Stimulated activated CD8-positive, alpha-beta memory T cell treated with anti-CD3 and anti-CD28 coated beads, Interleukin-4, amount 100 ng/mL, for 24 hours (primary cell): ENCODE measurements around the gene MRPS24.
"Not testable (repeated sequence)": the region's sequence is repeated elsewhere in the genome, so short reads cannot be mapped to it uniquely, and the experiment has no call there.

ENCODE experiments used
- DNase-seq: peaks from one replicate; pipeline ENCODE4 v3.0.0-alpha.2; 2020; ENCODE audit warnings: low read depth

The MRPS24 gene

GRCh38 chr7:43838201-43838658 is 31.1 kb downstream of the MRPS24 start:
- no peak for DNase-seq

GRCh38 chr7:43834463-43835251 is 34.7 kb downstream of the MRPS24 start:
- no peak for DNase-seq

GRCh38 chr7:43830917-43831316 is 38.4 kb downstream of the MRPS24 start:
- DNase-seq = not testable (repeated sequence)

- no peak for DNase-seq
These were observed 43.9 kb downstream of the MRPS24 start for GRCh38 chr7:43825391-43825808.

- no peak for DNase-seq
These were observed 44.4 kb downstream of the MRPS24 start for GRCh38 chr7:43824963-43825362.

GRCh38 chr7:43824513-43824912 is 44.8 kb downstream of the MRPS24 start:
- DNase-seq = not testable (repeated sequence)

GRCh38 chr7:43823941-43824340 is 45.4 kb downstream of the MRPS24 start:
- no peak for DNase-seq

- not testable (repeated sequence) for DNase-seq
These were observed 45.9 kb downstream of the MRPS24 start for GRCh38 chr7:43823425-43823824.
